Islet precursor cell (in vitro differentiated cells): Measurements from ENCODE around the gene PTAFR.

Experiments
- DNase-seq: peaks from one replicate; pipeline ENCODE4 v3.0.0-alpha.2; 2018

The PTAFR gene

GRCh38 chr1:28114844-28115243 lies 61.6 kb downstream of the PTAFR start:
- DNase-seq = no peak

- no peak for DNase-seq
These were observed 63.3 kb downstream of the PTAFR start for GRCh38 chr1:28113242-28113572.

- peak; percentile 52 for DNase-seq
These were observed 63.9 kb downstream of the PTAFR start for GRCh38 chr1:28112388-28113241.

- no peak for DNase-seq
These were observed 65.3 kb downstream of the PTAFR start for GRCh38 chr1:28111157-28111556.

DNA sequence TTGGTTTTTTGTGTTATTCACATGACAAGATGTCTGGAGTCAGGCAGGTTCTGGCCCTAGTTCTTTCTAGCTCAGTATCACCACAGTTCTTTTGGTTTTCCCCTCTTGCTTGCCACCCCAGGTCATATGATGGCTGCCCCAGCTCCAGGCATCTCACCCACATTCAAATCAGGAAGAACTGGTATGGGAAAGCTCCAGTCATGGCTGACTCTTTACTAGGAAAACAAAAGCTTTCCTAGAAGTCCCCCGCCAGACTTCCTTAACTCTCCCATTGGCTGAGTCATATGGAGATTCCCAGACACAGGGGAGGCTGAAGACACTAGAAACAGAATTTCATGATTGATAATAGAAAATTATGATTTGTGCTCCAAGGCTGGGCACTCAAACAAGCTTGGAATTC lies 65.9 kb downstream of the PTAFR start:
- DNase-seq = peak; percentile 50

DNA sequence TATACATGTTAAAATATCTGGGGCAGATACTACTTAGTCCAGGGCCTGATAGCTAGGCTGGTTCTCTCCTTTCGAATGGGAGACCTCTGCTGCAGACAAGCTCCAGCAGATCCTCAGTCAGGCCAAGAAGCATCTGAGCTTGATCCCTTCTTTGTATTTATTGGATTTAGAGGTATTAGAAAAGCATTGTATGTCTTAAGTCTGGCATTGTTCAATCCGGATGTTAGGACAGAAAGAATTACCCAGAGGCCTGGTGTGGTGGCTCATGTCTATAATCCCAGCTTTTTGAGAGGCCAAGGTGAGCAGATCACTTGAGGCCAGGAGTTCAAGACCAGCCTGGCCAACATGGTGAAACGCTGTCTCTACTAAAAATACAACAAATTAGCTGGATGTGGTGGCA lies 66.9 kb downstream of the PTAFR start:
- no peak for DNase-seq

DNA sequence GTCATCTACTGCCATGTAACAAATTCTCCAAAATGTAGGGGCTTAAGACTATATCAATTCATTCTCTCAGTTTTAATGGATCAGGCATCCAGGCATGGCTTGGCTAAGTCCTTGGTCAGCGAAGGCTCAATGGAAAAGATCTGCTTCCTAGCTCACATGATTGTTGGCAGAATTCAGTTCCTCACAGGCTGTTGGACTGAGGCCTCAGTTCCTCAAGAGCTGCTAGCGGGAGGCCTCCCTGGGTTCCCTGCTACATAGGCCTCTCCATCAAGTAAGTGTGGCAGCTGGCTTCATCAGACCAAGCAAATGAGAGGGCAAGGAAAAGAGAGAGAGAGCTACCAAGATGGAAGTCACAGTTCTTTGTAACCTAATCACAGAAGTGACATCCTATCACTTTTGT lies 68.5 kb downstream of the PTAFR start:
- DNase-seq = no peak

DNA sequence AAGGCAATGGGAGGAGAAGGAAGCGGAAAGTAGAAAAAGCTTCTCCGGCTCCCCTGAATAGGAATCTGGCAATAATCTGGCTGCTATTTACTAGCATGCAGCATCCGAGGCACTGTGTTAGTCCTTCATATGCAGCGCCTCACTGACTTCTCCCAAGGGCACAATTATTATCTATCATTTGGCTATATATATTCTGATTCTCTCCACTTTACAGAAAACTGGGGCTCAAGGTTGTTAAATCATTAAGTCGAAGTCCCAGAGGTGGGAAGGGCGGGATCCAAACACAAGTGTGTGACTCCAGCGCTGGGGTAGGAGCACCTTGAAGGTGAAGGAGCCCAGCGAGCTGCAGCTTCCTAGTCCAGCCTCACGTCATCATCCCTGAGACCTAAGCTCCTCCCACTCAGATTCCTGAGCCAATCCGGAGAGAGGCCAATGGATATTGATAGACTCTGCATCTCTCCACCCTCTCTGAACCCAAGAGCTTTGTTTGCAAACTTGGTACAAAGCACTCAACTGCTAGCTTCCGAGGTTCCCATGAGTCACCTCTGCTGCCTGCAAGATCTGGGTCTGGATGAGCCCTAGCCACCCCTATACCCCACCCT lies 71.5 kb downstream of the PTAFR start:
- DNase-seq = peak; percentile 91

- no peak for DNase-seq
These were observed 74.3 kb downstream of the PTAFR start for GRCh38 chr1:28102189-28102588.

DNA sequence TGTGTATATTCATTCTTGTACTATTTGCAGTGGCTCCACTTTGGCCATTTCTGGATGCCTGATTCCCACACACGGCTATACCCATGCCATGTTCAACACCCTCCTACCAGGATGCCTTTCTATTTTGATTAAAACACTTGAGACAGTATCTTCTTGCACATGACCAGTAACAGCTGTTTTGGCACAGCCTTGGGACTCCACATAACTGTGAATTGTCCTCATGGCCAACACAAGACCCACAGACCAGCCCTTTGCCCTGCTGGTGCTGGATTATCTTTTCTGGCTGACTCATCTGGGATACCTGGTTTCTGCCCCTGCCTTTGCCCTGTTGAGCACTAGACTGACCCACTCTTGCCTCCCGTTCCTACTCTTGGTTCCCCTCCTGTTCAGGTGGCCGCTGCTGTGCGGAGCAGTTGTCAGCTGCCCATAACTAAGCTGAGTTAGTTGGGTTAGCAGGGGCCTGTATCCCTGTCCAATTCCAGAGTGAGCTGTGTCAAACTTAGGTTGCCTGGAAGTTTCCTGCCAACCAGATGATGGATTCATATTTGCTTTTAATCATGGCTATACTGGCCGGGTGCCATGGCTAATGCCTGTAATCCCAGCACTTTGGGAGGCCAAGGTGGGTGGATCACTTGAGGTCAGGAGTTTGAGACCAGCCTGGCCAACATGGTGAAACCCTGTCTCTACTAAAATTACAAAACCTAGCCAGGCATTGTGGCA lies 77.3 kb downstream of the PTAFR start:
- no peak for DNase-seq
